M059J (cell line): ENCODE data around the gene ATXN7L1. TPM values are rescaled to one million over a fixed set of nuclear protein-coding genes. Genes with fewer than 3 reads are reported as not detected.
A peak's percentile ranks its signal among the peaks of the same experiment; 100 is the strongest.
"Not testable (repeated sequence)": the region's sequence is repeated elsewhere in the genome, so short reads cannot be mapped to it uniquely, and the experiment has no call there.

Experiments used
- DNase-seq: peaks from one replicate; pipeline ENCODE4 v3.0.0-alpha.2; 2012; ENCODE audit warnings: low read depth
- total RNA-seq: library from RNA; depleted of rRNA; stranded (reverse); fragments of >200 nt; shearing (Covaris generic); gene quantifications from 2 replicates; pipeline ENCODE4 v1.2.3, GENCODE V29; 2014

The ATXN7L1 gene
- total RNA-seq, 1 experiment from 2014 or later: 7.7 TPM

GRCh38 chr7:105617280-105618015, 259.0 kb downstream of the ATXN7L1 start:
- no peak for DNase-seq

GRCh38 chr7:105614341-105614840, 262.0 kb downstream of the ATXN7L1 start:
- no peak for DNase-seq

- no peak for DNase-seq
Measured at GRCh38 chr7:105613611-105614330, 262.6 kb downstream of the ATXN7L1 start.

GRCh38 chr7:105612806-105613205, 263.6 kb downstream of the ATXN7L1 start:
- no peak for DNase-seq

GRCh38 chr7:105611856-105612775, 264.3 kb downstream of the ATXN7L1 start:
- DNase-seq: peak; percentile 22

- DNase-seq: no peak
Measured at GRCh38 chr7:105610165-105610930, 266.1 kb downstream of the ATXN7L1 start.

- peak; percentile 10 for DNase-seq
Measured at GRCh38 chr7:105602325-105603305, 273.8 kb downstream of the ATXN7L1 start.

- peak; percentile 53 for DNase-seq
Measured at GRCh38 chr7:105600720-105601550, 275.5 kb downstream of the ATXN7L1 start.

- DNase-seq: no peak
Measured at GRCh38 chr7:105599551-105599950, 276.8 kb downstream of the ATXN7L1 start.

- DNase-seq: not testable (repeated sequence)
Measured at GRCh38 chr7:105599080-105599479, 277.3 kb downstream of the ATXN7L1 start.

GRCh38 chr7:105596866-105597265, 279.5 kb downstream of the ATXN7L1 start:
- DNase-seq: no peak

- peak; percentile 21 for DNase-seq
Measured at GRCh38 chr7:105594034-105594433, 282.4 kb downstream of the ATXN7L1 start.

GRCh38 chr7:105591522-105591921, 284.9 kb downstream of the ATXN7L1 start:
- DNase-seq: no peak

GRCh38 chr7:105590793-105591192, 285.6 kb downstream of the ATXN7L1 start:
- no peak for DNase-seq

GRCh38 chr7:105589356-105590077, 286.9 kb downstream of the ATXN7L1 start:
- peak; percentile 84 for DNase-seq

- no peak for DNase-seq
Measured at GRCh38 chr7:105587909-105588635, 288.3 kb downstream of the ATXN7L1 start.

- DNase-seq: no peak
Measured at GRCh38 chr7:105585850-105586500, 290.4 kb downstream of the ATXN7L1 start.
